ENCODE measurements around the gene TTC13.

DNA sequence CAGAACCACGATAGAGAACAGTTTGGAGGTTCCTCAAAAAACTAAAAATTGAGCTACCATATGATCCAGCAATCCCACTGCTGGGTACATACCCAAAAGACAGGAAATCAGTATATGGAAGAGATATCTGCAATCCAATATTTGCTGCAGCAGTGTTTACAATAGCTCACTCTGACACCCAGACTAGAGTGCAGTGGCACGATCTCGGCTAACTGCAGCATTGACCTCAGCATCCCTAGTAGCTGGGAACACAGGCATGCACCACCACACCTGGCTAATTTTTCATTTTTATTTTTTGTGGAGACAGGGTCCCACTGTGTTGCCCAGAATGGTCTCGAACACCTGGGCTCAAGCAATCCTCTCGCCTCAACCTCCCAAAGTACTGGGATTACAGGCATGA, 13.1 kb downstream of the TTC13 start:
- TF ChIP-seq EZH2 (IDR thresholded peaks at IDR 0.05; ENCODE audit: low read length, unreplicated experiment): no peak
- TF ChIP-seq, protein P1, sequence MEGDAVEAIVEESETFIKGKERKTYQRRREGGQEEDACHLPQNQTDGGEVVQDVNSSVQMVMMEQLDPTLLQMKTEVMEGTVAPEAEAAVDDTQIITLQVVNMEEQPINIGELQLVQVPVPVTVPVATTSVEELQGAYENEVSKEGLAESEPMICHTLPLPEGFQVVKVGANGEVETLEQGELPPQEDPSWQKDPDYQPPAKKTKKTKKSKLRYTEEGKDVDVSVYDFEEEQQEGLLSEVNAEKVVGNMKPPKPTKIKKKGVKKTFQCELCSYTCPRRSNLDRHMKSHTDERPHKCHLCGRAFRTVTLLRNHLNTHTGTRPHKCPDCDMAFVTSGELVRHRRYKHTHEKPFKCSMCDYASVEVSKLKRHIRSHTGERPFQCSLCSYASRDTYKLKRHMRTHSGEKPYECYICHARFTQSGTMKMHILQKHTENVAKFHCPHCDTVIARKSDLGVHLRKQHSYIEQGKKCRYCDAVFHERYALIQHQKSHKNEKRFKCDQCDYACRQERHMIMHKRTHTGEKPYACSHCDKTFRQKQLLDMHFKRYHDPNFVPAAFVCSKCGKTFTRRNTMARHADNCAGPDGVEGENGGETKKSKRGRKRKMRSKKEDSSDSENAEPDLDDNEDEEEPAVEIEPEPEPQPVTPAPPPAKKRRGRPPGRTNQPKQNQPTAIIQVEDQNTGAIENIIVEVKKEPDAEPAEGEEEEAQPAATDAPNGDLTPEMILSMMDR (conservative IDR thresholded peaks at IDR 0.05; ENCODE audit: low read depth, low read length): no peak
